Omental fat pad (tissue), 4 donors: ENCODE data around the gene LIPC. TPM values are rescaled to one million over a fixed set of nuclear protein-coding genes. Genes with fewer than 3 reads are reported as not detected.
A peak's percentile ranks its signal among the peaks of the same experiment; 100 is the strongest.

ENCODE experiments used
- ATAC-seq: fragments of 150-250 bp; one replicate; pipeline ENCODE4 v1.9.1; 2016; ENCODE audit warnings: mild to moderate bottlenecking, moderate library complexity; ENCODE audit not compliant: low FRiP score
- DNase-seq: peaks from one replicate; pipeline ENCODE4 v3.0.0-alpha.2; 2019; ENCODE audit warnings: low spot score
- total RNA-seq, 4 donors: library from RNA; depleted of rRNA; stranded (reverse); fragments of >200 nt; gene quantifications; one replicate each; pipeline ENCODE4 v1.1.0, GENCODE V29; 2016
- TF ChIP-seq, protein P1 (sequence below), 3 donors: fragments of 450-650 bp; IDR thresholded peaks; one replicate each; pipeline ENCODE4 v1.5.1; 2016 to 2017; ENCODE audit warnings: antibody characterized with exemption in 3 of 3, mild to moderate bottlenecking in 3 of 3, moderate library complexity in 2 of 3

Gene LIPC
- total RNA-seq, 4 donors from 2014 or later = 0.46 TPM; not detected in 3

- ATAC-seq (peak; percentile 90), DNase-seq (no peak)
- TF ChIP-seq, protein P1, sequence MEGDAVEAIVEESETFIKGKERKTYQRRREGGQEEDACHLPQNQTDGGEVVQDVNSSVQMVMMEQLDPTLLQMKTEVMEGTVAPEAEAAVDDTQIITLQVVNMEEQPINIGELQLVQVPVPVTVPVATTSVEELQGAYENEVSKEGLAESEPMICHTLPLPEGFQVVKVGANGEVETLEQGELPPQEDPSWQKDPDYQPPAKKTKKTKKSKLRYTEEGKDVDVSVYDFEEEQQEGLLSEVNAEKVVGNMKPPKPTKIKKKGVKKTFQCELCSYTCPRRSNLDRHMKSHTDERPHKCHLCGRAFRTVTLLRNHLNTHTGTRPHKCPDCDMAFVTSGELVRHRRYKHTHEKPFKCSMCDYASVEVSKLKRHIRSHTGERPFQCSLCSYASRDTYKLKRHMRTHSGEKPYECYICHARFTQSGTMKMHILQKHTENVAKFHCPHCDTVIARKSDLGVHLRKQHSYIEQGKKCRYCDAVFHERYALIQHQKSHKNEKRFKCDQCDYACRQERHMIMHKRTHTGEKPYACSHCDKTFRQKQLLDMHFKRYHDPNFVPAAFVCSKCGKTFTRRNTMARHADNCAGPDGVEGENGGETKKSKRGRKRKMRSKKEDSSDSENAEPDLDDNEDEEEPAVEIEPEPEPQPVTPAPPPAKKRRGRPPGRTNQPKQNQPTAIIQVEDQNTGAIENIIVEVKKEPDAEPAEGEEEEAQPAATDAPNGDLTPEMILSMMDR (IDR thresholded peaks at IDR 0.05) = no peak
Measured at GRCh38 chr15:58440158-58440910, 8.5 kb downstream of the LIPC start.

DNA sequence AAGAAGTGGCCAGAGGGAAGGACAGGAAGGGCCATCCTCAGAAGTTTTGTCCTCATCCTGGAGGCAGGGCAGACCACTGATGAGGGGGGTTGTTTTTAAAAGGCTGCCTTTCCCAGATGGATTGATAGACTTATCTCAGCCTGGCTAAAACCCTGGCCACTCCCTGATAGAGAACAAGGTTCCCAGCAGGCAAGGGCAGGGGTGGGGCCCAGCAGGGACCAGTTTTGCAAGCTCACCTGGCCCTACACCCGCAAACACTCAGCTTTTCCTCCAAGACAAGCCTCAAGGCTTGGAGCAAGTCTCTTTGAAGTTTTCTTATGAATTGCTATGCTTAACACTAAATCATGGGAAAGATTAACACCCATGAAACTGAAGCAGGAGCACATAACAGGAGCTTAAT is 9.1 kb downstream of the LIPC start:
- TF ChIP-seq, protein P1 (IDR thresholded peaks at IDR 0.05) = no peak
- ATAC-seq = no peak
- no peak for DNase-seq

- TF ChIP-seq, protein P1 (IDR thresholded peaks at IDR 0.05) = no peak
- ATAC-seq (peak; percentile 44), DNase-seq (no peak)
Measured at GRCh38 chr15:58441376-58442070, 9.7 kb downstream of the LIPC start.

DNA sequence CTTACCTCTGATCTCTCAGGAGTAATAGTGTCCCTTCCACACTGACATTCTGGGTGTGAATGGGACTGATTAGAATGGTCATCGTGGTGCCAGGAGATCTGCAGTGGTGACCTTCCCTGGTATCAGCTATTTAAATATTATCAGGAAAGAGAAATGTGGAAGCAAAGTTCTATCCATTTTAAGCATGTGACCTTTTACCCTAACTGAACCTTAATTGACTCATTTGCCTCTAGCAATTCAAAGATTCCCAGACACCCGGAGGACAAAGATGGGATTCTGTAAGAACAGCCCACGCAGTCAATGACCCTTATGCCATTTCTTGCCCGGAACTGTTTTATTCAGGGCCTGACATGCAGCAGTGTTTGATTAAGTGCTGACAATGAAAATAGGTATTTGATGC is 10.3 kb downstream of the LIPC start:
- ATAC-seq (peak; percentile 11), DNase-seq (no peak)
- TF ChIP-seq, protein P1 (IDR thresholded peaks at IDR 0.05) = no peak

GRCh38 chr15:58443308-58443707 is 11.5 kb downstream of the LIPC start:
- TF ChIP-seq, protein P1 (IDR thresholded peaks at IDR 0.05) = no peak
- DNase-seq (no peak), ATAC-seq (no peak)

DNA sequence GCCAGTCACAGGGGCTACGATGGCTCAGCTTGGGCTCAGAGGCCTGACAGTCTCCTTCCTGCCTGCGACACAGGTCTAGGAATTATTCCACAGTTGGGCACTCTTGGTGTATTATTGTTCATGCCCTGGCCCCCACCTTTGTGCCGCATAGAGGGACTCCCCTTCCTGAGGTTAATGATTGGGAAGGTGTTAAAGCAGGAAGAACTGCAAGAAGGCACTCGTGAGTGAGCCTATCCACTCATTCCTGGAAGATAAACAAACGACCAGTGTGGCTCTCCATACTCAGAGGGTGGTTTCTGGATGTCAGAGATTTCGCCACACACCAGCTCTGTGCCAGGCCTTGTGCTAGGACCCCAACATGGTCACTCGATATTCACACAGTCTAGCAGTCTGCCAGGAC is 12.3 kb downstream of the LIPC start:
- no peak for ATAC-seq
- TF ChIP-seq, protein P1 (IDR thresholded peaks at IDR 0.05) = no peak
- no peak for DNase-seq
